HepG2 (cell line): ENCODE measurements around the gene INTS15. TPM values are rescaled to one million over a fixed set of nuclear protein-coding genes. Genes with fewer than 3 reads are reported as not detected.
A peak's percentile ranks its signal among the peaks of the same experiment; 100 is the strongest.

Source experiments
- ATF4 ChIP-seq, 2 experiments: fragments of 450-650 bp in 1 of 2; sonication (generic) in 1 of 2; formaldehyde crosslinking; IDR thresholded peaks; 2 replicates each; pipeline versions ENCODE4 v1.5.0 to v1.8.0; 2020 to 2022; ENCODE audit warnings: mild to moderate bottlenecking in 1 of 2, missing genetic modification reagents in 1 of 2
- ATF5 ChIP-seq: sonication (generic); formaldehyde crosslinking; IDR thresholded peaks from 2 replicates; pipeline ENCODE4 v1.4.0; 2020; ENCODE audit warnings: mild to moderate bottlenecking, low read depth, missing genetic modification reagents
- BCLAF1 ChIP-seq: fragments of 450-650 bp; IDR thresholded peaks from 2 replicates; pipeline ENCODE4 v1.6.1; 2017; ENCODE audit warnings: mild to moderate bottlenecking
- FLYWCH1 ChIP-seq: sonication (generic); formaldehyde crosslinking; IDR thresholded peaks from 2 replicates; pipeline ENCODE4 v1.8.1; 2023; ENCODE audit warnings: mild to moderate bottlenecking, missing genetic modification reagents
- GFI1 ChIP-seq: sonication (generic); formaldehyde crosslinking; IDR thresholded peaks from 2 replicates; pipeline ENCODE4 v1.5.0; 2020; ENCODE audit warnings: missing genetic modification reagents, mild to moderate bottlenecking, borderline replicate concordance
- HMGXB4 ChIP-seq, 2 experiments: sonication (generic) in 1 of 2; formaldehyde crosslinking in 1 of 2; IDR thresholded peaks; 2 replicates each; pipeline versions ENCODE4 v1.4.0 to v1.6.1; 2018 to 2020; ENCODE audit warnings: missing genetic modification reagents in 2 of 2, borderline replicate concordance in 1 of 2, low read depth in 1 of 2, mild to moderate bottlenecking in 1 of 2, missing biosample characterization in 1 of 2
- RNF219 ChIP-seq: sonication (generic); formaldehyde crosslinking; IDR thresholded peaks from 2 replicates; pipeline ENCODE4 v1.5.0; 2020; ENCODE audit warnings: mild to moderate bottlenecking, missing genetic modification reagents
- TBL1XR1 ChIP-seq: fragments of 150-350 bp; IDR thresholded peaks from 2 replicates; pipeline ENCODE4 v1.6.1; 2014; ENCODE audit warnings: borderline replicate concordance, low read length; ENCODE audit not compliant: partially characterized antibody
- ZNF207 ChIP-seq: fragments of 450-650 bp; IDR thresholded peaks from 2 replicates; pipeline ENCODE4 v1.6.1; 2016; ENCODE audit warnings: antibody characterized with exemption, borderline replicate concordance
- ZNF292 ChIP-seq: sonication (generic); formaldehyde crosslinking; IDR thresholded peaks from 2 replicates; pipeline ENCODE4 v1.8.1; 2022; ENCODE audit warnings: mild to moderate bottlenecking, low read depth, missing genetic modification reagents, borderline replicate concordance
- ZNF432 ChIP-seq: sonication (generic); formaldehyde crosslinking; IDR thresholded peaks from 2 replicates; pipeline ENCODE4 v1.5.0; 2020; ENCODE audit warnings: missing genetic modification reagents, mild to moderate bottlenecking, borderline replicate concordance
- ZNF740 ChIP-seq: sonication (generic); formaldehyde crosslinking; IDR thresholded peaks from 2 replicates; pipeline ENCODE4 v1.4.0; 2020; ENCODE audit warnings: missing genetic modification reagents
- ZSCAN20 ChIP-seq: sonication (generic); formaldehyde crosslinking; IDR thresholded peaks from 2 replicates; pipeline ENCODE4 v1.4.0; 2020; ENCODE audit warnings: missing genetic modification reagents, mild to moderate bottlenecking, borderline replicate concordance
- polyA plus RNA-seq, 8 experiments: library from polyadenylated mRNA; depleted of rRNA in 3 of 8; stranded (reverse) in 7 of 8; unstranded in 1 of 8; fragments of >200 nt; fragmentation: Illumina TruSeq in 4 of 8; extraction: Trizol in 4 of 8; gene quantifications; 2 replicates each; pipeline versions ENCODE4 v1.2.1 to v1.2.3, GENCODE V29; 2011 to 2016; ENCODE audit warnings: low read depth in 4 of 8, missing spikeins in 1 of 8, mixed read lengths in 1 of 8; ENCODE audit not compliant: insufficient read depth in 1 of 8
- total RNA-seq, 5 experiments: library from RNA; depleted of rRNA; stranded (reverse); fragments of >200 nt; fragmentation: Illumina TruSeq; extraction: Trizol; gene quantifications; 2 replicates each; pipeline ENCODE4 v1.2.3, GENCODE V29; 2016; ENCODE audit warnings: low read depth in 1 of 5

Gene INTS15
- total and polyA plus RNA-seq, 2 of the 13 experiments (the other 11 are each of a cell fraction or from before 2014, with no cell fraction given) = 16.3 to 25.7 TPM

- TF ChIP-seq ATF4 (CRISPR knock-in tag; IDR thresholded peaks at IDR 0.05) = peak in 1 of 2 experiments; percentile 69; a peak in 2 of 4 replicates
- TF ChIP-seq ZNF207 = no peak
- no peak for TF ChIP-seq FLYWCH1 (CRISPR knock-in tag)
- TF ChIP-seq ZSCAN20 (CRISPR knock-in tag) = 0 out of 2 replicates have a peak, but pooled peaks have one; percentile 36
- no peak for TF ChIP-seq ZNF740
- TF ChIP-seq GFI1 = peak; percentile 71
- peak; percentile 72; the same call in 1 of the 2 replicates for TF ChIP-seq RNF219 (CRISPR knock-in tag)
- TF ChIP-seq ZNF432 = 0 out of 2 replicates have a peak, but pooled peaks have one; percentile 5
- TF ChIP-seq ATF5 (CRISPR knock-in tag) = no peak
- no peak for TF ChIP-seq BCLAF1
- no peak for TF ChIP-seq ZNF292 (CRISPR knock-in tag)
- TF ChIP-seq HMGXB4 (CRISPR knock-in tag; IDR thresholded peaks at IDR 0.05; ENCODE audit: borderline replicate concordance in 1 of 2, low read depth in 1 of 2) = peak; percentile 59 to 73; a peak in 2 of 4 replicates
- no peak for TF ChIP-seq TBL1XR1
Observed at GRCh38 chr7:6577369-6578113, 12.3 kb upstream of the INTS15 start, which contains the start of gene ZDHHC4 (continued).
